Muscle of leg (tissue), 11 donors: ENCODE data around the gene TBC1D14. TPM values are rescaled to one million over a fixed set of nuclear protein-coding genes. Genes with fewer than 3 reads are reported as not detected.

Experiments used
- DNase-seq: peaks from one replicate; pipeline ENCODE4 v3.0.0; 2013
- H3K27ac ChIP-seq: one replicate; pipeline ENCODE4 v1.5.1; 2013; ENCODE audit warnings: mild to moderate bottlenecking, low read length, control low read depth
- H3K27me3 ChIP-seq: one replicate; pipeline ENCODE4 v1.6.1; 2013; ENCODE audit warnings: low read length; ENCODE audit not compliant: control insufficient read depth, insufficient read depth
- H3K36me3 ChIP-seq: one replicate; pipeline ENCODE4 v1.6.1; 2013; ENCODE audit warnings: low read length; ENCODE audit not compliant: control insufficient read depth, insufficient read depth
- H3K4me1 ChIP-seq: one replicate; pipeline ENCODE4 v1.6.1; 2013; ENCODE audit warnings: low read length; ENCODE audit not compliant: control insufficient read depth, insufficient read depth
- H3K4me3 ChIP-seq: one replicate; pipeline ENCODE4 v1.5.1; 2013; ENCODE audit warnings: low read length, control low read depth
- H3K9me3 ChIP-seq: replicated peaks from 2 replicates; pipeline ENCODE4 v1.6.1; 2013; ENCODE audit warnings: low read depth, low read length; ENCODE audit not compliant: control insufficient read depth
- WGBS: methylation state at CpG from one replicate; pipeline ENCODE4 v1.1.5; 2013; ENCODE audit warnings: missing lambda C conversion rate; ENCODE audit not compliant: insufficient coverage; 5-methylcytosine and 5-hydroxymethylcytosine counted together
- polyA plus RNA-seq, 8 donors: library from polyadenylated mRNA; unstranded; fragments of 120-200 nt; gene quantifications; one replicate each; pipeline versions ENCODE4 v1.2.1 to v1.2.3, GENCODE V29; 2013; ENCODE audit warnings: inconsistent platforms in 1 of 8, low replicate concordance in 1 of 8; ENCODE audit not compliant: insufficient read length in 8 of 8, insufficient read depth in 1 of 8
- total RNA-seq: library from RNA; stranded (reverse); fragments of 120-200 nt; gene quantifications from one replicate; pipeline ENCODE4 v1.2.4, GENCODE V29; 2013

The TBC1D14 gene
- total and polyA plus RNA-seq, 9 donors: 31.3 to 45.2 (median 38.7) TPM

DNA sequence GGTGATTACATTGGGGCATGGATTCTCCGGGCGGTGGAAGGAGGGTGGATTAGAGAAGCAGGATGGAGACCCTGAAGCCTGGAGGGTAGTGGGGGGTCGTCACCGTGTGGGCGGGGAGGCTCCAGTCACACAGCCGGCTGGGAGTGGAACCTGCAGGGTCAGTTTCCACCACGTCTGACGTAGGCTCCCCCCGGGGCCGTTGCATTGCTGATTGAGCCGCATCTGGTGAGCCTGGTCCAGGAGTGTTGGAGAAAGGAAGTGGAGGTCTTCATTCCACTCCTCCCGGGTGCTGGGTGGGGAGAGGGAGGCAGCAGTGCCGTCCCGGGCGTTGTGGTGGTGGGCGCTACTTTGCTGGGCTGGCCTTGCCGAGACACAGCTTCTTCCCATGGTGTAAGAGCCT, 28.1 kb downstream of the TBC1D14 start:
- 54% methylated on average over 7 of the region's 17 CpGs for WGBS
- Histone ChIP-seq H3K4me1 (peaks cover 32% of the 10 kb centered on the region), H3K9me3 (no peaks in the 10 kb centered on the region), H3K4me3 (no peak overlapping the region), H3K27me3 (no peaks in the 10 kb centered on the region), H3K36me3 (no peaks in the 10 kb centered on the region), H3K27ac (peak overlapping the region; percentile 20)
- DNase-seq: no peak

DNA sequence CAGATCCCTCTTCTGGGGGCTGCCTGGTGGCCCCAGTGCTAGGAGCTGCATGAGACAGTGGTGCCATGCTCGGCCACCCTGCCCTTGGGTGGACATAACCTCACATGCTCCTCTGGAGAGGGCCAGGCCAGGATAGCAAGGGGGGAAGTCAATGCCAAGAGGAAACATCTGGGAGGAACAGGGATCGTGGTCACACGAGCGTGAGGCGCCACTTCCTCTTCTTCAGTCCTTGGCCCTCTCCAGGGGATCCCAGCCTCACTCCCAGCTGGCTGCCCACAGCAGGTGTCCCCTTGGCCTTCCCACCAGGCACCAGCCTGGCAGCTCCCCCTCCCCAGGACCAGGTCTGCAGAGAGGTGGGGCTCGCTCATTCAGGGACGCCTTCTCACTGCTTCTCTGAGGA, 28.6 kb downstream of the TBC1D14 start:
- peak; percentile 79 for DNase-seq
- peak overlapping the region; percentile 20 for H3K27ac ChIP-seq
- no peaks in the 10 kb centered on the region for H3K9me3 ChIP-seq
- WGBS: 56% methylated on average over 7 of the region's 7 CpGs
- H3K36me3 ChIP-seq: no peaks in the 10 kb centered on the region
- no peaks in the 10 kb centered on the region for H3K27me3 ChIP-seq
- no peak overlapping the region for H3K4me3 ChIP-seq
- peaks cover 32% of the 10 kb centered on the region for H3K4me1 ChIP-seq

DNA sequence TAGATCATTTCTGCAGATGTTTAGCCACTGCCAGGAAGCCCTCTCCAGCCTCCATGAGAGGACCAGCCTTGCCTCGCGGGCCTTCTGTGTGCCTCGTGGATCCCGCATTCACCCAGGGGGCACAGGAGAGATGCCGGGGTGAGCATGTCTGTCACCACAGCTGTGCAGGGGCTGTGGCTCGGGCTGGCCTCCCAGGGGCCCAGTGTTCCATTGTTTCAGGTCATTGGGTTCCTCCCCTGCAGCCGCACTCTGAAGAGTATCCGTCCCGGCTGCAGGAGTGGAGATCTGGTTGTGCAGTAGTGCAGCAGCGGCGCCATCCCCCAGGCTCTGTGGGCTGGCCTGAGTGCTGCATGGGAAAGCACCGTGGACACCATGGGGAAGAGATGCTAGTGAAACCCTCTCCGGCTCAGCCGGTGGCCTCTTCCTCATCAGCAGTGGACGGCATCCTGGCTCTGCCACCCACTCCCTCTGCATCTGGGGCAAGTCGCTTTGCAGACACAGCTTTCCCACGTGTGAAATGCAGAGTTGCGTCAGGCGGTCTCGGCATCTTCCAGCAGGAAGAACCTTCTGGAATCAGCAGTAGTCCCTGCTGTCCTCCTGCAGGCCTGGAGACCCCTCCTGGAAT, 29.1 kb downstream of the TBC1D14 start:
- 54% methylated on average over 18 of the region's 20 CpGs for WGBS
- no peak overlapping the region for H3K27ac ChIP-seq
- H3K9me3 ChIP-seq: no peaks in the 10 kb centered on the region
- DNase-seq: peak; percentile 37
- no peaks in the 10 kb centered on the region for H3K27me3 ChIP-seq
- no peaks in the 10 kb centered on the region for H3K36me3 ChIP-seq
- H3K4me3 ChIP-seq: no peak overlapping the region
- H3K4me1 ChIP-seq: peaks cover 32% of the 10 kb centered on the region

DNA sequence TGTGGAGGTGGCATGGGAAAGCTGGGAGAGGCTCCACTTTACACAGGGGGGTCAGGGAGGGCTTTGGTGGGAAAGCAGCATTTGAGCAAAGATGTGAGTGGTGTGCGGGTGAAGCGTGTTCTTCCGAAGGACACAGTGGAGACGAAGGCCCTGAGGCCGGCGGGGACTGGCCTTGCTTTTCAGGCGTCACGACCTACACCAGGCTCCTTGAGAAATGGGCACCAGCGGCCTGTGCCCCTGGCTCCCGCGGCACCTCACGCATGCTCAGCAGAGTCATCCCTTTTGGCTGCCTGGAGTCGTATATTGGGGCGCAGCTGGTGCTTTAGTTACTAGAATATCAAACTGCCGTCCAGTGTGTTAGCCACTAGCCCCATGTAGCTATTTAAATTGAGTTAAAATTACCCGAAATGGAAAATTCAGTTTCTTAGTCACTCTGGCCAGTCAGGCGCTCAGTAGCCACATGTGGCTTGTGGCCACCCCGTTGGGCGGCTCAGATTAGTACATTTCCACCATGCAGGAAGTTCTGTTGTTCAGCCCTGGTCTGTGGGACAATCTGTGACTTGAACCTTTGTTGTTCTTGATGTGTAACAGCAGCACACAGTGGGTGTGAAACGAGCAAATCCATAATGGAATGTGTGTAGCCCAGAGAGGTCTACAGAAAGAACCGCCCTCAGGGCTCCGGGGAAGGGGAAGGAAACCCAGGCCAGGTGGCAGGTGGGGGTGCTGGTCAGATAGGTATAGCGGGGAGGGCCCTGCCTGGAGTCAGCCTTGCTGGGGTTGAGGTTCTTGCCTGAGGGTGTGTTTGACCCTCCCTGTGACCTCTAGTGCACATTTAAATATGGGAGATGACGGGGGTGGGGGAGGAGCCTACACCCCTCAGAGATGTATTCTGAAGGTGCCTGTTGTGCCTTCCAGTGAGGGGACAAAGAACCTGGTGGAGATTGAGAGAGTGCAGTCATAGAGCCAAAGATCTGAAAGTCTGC, 30.4 kb downstream of the TBC1D14 start:
- DNase-seq: no peak
- WGBS: 83% methylated on average over 21 of the region's 24 CpGs
- Histone ChIP-seq H3K4me3 (no peak overlapping the region), H3K27ac (peak overlapping the region; percentile 20), H3K4me1 (peaks cover 32% of the 10 kb centered on the region), H3K27me3 (no peaks in the 10 kb centered on the region), H3K36me3 (no peaks in the 10 kb centered on the region), H3K9me3 (no peaks in the 10 kb centered on the region)

DNA sequence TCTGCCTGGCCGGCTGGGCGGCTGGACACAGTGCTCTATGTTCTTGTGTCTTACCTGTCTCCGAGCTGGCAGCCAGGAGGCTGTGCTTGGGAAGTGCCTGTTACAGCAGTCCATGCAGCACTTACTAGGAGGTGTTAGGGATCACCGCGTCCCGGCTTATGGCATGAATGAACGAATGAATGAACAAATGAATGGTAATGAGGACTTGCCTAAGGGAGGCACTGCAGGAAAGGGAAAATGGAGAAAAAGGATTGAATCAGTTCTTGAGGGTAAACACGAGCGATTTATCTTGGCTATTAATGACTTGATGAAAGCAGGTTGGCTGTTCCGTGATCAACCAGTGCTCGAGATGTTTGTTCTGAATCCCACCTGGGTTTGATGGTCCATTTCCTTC, 31.1 kb downstream of the TBC1D14 start:
- H3K27ac ChIP-seq: peak overlapping the region; percentile 20

DNA sequence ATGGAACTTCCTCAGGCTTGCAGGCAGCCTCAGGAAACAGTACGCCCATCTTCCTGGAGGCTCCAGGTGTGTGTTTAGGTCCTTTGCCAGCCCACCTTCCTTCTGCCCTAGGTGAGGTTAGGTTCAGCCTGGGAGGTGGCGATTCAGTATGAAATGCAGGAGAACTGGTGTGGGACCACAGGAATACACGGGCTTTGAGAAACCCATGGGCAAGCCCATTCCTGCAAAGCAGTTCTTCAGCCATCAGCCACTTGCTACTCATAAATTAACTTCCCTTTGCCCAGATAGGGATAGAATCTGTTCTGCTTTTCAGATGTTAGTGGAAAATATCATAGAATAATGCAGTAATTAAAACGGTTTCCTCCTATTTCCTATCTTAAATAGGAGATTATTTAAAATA, 32.2 kb downstream of the TBC1D14 start:
- DNase-seq: peak; percentile 38
- no peaks in the 10 kb centered on the region for H3K9me3 ChIP-seq
- WGBS: 80% methylated on average over 1 of the region's 4 CpGs
- no peak overlapping the region for H3K4me3 ChIP-seq
- no peaks in the 10 kb centered on the region for H3K36me3 ChIP-seq
- H3K4me1 ChIP-seq: peaks cover 32% of the 10 kb centered on the region
- no peaks in the 10 kb centered on the region for H3K27me3 ChIP-seq
- no peak overlapping the region for H3K27ac ChIP-seq

More for the DNA sequence above, 31.1 kb downstream of the TBC1D14 start:
- no peaks in the 10 kb centered on the region for H3K27me3 ChIP-seq
- H3K4me3 ChIP-seq: no peak overlapping the region
- no peaks in the 10 kb centered on the region for H3K9me3 ChIP-seq
- no peak for DNase-seq
- H3K36me3 ChIP-seq: no peaks in the 10 kb centered on the region
- H3K4me1 ChIP-seq: peaks cover 32% of the 10 kb centered on the region
- WGBS: 85% methylated on average over 10 of the region's 11 CpGs

DNA sequence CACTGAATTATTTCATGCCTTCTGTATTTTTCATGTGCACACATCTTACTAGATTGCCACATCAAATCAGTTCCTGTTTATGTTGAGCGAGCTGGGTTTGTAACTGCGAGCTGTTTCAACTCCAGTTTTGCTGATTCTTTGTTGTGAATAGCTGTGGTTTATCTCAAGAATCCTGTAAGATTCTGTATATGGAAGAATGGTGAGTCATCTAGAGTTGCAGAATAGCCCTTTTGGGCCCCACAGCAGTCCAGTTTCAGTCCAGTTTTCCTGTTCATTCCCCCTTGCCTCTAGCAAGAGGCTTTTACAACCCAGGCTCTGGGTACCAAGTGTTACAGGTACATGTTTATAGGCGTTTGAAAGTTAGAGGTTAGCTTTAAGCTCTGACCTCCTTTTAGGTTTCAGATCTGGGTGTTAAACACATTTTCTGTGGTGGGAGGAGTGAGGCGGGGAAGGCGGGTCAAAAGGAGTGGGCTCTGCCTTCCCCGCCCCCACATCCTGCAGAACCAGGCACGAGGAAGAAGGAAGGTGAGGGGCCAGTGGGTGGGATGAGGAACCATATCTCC, 32.7 kb downstream of the TBC1D14 start:
- WGBS: no CpG with 5 or more reads among the region's 7 CpGs
- Histone ChIP-seq H3K27ac (peak overlapping the region; percentile 54), H3K4me3 (no peak overlapping the region), H3K9me3 (no peaks in the 10 kb centered on the region), H3K4me1 (peaks cover 32% of the 10 kb centered on the region), H3K36me3 (no peaks in the 10 kb centered on the region), H3K27me3 (no peaks in the 10 kb centered on the region)
- peak; percentile 79 for DNase-seq

DNA sequence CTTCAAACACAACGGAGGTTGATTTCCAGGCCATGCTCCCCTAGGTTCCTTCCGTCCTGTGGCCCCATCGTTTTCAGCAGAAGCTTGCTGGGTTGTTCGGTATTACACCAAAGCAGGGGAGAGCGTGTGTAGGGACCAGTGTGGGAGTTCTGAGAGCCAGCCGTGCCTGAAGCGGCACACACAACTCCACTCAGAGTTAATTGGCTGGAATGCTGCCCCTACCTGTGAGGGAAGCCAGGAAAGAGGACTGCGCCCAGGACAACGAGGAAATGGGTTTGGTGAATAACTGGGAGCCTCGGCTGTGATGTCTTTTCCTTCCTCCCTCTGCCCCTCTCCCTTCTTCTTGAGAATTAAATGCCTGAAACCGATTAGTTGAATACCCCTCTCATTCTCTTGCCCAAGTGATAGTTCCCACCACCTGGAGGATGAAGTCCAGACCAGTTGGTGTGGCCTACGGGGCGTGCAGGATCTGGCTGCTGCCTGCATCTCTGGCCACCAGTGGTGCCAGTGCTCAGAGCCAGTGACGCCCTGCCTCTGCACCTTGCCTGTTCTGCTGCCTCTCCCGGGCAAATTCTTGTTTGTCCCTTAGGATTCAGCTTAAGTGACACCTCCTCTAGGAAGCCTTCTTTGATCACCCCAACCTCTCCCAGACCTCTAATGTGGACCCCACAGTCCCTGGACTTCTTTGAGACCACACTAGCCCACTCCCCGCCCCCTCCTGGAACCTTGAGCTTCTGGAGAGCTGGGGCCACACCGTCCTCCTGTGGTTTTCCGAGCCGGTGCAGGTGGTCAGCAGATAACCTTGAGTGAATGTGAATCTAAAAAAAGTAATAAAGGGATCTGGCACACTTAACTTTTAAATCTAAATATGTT, 33.6 kb downstream of the TBC1D14 start:
- peak overlapping the region; percentile 54 for H3K27ac ChIP-seq
- no peaks in the 10 kb centered on the region for H3K9me3 ChIP-seq
- H3K4me1 ChIP-seq: peaks cover 22% of the 10 kb centered on the region
- H3K36me3 ChIP-seq: no peaks in the 10 kb centered on the region
- no peak for DNase-seq
- 67% methylated on average over 9 of the region's 19 CpGs for WGBS
- no peaks in the 10 kb centered on the region for H3K27me3 ChIP-seq
- H3K4me3 ChIP-seq: no peak overlapping the region

DNA sequence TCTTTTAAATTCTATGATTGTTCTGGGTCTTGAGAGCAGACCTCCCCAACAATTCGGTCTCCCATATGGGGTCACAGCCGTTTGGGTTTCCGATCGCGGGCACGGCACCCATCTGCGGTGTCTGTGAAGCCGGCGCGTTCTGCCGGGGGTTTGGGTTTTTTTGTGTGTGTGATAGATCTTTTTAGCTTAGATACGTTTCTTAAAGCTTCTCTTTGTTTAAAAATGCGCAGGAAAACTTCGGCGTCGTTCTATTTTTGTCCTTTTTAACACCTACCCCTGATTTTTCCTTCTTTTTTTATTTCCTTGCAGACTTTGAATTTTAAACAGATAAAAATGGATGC, 34.2 kb downstream of the TBC1D14 start:
- Histone ChIP-seq H3K4me3 (no peak overlapping the region), H3K27ac (no peak overlapping the region), H3K9me3 (no peaks in the 10 kb centered on the region), H3K36me3 (no peaks in the 10 kb centered on the region), H3K4me1 (peaks cover 17% of the 10 kb centered on the region), H3K27me3 (no peaks in the 10 kb centered on the region)
- no peak for DNase-seq
- no CpG with 5 or more reads among the region's 16 CpGs for WGBS
